ENCODE results near the gene CUTC.
"Not testable (repeated sequence)": the region's sequence is repeated elsewhere in the genome, so short reads cannot be mapped to it uniquely, and the experiment has no call there.

Gene CUTC, protein sequence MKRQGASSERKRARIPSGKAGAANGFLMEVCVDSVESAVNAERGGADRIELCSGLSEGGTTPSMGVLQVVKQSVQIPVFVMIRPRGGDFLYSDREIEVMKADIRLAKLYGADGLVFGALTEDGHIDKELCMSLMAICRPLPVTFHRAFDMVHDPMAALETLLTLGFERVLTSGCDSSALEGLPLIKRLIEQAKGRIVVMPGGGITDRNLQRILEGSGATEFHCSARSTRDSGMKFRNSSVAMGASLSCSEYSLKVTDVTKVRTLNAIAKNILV

DNA sequence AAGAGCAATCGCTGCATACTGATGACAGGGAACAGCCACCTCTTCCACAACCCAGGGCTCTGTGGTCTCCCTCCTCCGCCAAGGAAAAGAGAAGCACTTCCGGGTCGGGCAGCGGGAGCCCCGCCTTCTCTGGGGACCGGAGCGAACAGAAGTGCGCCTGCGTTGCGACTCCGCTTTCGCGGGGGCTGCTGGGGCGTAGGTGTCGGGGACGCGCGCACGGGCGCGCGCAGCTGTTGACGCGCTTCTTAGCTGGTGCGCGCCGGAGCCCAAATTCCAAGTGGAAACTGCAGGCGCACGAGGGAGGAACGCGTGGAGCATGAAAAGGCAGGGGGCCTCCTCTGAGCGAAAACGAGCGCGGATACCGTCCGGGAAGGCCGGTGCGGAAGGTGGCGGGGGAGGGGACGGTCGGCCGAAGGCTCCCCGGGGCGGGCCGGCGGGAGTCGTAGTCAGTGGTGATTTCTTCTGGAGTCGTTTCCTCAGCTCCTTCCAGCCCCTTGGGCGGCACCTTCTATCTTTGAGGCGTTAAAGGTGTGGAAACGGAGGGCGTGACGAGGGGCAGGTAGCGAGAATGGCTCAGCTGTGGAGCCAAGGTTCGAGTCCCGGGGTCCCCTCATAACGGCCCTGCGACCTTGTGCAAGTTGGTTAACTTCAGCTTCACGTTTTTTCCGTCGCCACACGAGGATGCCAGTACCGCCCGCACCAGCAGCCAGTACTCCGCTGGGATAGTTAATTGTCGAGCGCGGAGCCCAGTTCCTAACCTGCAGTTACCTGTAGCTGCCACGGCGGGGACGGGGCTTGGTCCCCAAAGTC lies at the start of gene CUTC, which contains the start of gene COX15:
CUTC (plus strand) TSS at position 202 of the 810 bp plus-strand sequence; CDS start at position 317, 115 bp downstream.
COX15 (minus strand) TSS at position 95 of the 810 bp plus-strand sequence; CDS start at position 17, 78 bp downstream.
- DNase-seq = peak; percentile 86

DNA sequence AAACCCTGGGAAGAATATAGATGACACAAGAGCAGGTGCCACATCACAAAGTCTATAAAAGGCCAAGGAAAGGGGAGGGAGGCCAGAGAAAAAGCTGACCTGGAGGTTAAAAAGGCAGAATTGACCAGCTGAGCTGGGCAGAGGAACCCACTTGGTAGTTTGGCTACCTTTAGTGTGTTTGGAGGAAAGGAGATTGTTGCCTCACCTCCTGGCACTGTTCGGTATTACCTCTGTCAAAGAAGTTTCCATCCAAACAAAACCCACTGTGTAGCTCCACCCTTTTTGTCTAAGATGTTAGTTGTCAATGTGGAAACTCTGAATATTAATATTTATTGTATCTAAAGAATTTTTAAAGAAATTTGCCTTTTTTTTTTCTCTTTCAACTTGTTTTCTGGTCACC lies 49.3 kb upstream of the CUTC start:
- DNase-seq = no peak

DNA sequence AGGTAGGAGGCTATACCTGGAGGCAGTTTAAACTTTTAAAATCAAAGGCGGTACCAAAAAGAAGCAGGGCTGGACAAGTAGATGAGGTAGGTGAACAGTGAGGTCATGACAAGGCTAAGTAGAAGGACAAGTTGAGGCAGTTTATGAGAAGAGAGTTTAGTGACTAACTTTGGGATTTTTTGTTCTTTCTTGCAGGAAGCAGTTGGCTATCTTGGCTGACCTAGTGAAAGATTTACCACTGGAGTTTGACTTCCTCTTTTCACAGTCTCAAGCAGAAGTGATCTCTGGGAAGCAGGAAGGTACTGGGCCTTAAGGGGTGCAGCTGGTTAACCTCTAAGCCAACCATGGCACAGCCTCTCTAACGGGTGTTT lies 46.5 kb upstream of the CUTC start:
- no peak for DNase-seq

DNA sequence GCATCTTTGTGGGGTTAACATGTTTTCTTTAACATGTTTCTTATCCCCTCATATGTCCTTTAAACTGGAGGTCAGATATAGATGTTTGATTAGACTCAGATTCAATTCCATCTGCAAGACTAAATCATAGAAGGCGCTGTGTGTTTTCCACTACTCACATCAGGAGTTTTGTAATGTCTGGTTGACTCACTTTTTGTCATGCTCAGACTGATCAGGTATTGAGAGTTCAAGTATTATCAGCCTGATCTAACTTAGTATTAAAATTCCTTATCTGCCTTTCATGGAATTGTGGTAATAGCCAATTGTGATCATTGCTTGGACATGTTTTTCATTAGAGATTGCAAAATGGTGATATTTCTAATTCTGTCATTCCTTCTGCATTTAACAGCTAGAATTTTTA lies 42.6 kb upstream of the CUTC start:
- no peak for DNase-seq

DNA sequence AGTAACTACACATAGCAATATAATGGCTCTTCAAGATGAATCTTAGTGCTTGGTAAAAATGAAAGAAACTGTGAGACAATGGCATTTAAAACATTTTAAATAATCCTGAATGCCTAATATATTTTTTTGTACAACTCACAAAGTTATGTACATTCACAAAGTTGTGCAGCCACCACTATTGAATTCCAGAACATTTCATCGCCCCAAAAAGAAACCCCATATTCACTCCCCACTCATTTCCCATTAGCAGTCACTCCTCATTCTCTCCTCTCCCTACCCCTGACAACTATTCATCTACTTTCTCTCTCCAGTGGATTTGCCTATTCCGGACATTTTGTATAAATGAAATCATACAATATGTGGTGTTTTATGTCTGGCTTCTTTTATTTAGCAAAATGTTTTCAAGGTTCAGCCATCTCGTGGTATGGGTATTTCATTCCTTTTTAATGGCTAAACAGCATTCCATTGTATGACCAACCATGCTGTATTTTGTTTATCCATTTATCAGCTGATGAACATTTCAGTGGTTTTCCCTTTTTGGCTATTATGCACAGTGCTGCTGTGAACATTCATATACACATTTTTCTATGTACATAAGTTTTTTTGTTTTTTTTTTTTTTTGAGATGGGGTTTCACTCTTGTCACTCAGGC lies 38.0 kb upstream of the CUTC start:
- no peak for DNase-seq

DNA sequence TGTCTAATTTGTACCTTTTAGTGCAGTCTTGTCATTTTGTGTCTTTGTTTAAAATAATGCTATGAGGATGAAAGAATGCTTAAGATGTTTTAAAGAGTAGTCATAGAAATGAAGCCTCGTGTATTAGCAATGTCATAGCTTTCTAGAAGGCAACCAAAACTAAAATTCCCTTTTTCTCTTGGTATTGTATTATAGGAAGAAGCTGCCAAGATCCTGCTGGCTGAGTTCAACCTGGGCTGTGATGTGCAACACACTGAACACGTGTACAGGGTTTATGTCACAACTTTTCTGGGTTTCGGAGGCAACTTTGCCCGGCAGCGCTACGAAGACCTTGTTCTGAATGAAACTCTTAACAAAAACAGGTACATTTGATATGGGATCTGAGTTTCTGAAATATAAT lies 36.3 kb upstream of the CUTC start:
- DNase-seq = no peak

DNA sequence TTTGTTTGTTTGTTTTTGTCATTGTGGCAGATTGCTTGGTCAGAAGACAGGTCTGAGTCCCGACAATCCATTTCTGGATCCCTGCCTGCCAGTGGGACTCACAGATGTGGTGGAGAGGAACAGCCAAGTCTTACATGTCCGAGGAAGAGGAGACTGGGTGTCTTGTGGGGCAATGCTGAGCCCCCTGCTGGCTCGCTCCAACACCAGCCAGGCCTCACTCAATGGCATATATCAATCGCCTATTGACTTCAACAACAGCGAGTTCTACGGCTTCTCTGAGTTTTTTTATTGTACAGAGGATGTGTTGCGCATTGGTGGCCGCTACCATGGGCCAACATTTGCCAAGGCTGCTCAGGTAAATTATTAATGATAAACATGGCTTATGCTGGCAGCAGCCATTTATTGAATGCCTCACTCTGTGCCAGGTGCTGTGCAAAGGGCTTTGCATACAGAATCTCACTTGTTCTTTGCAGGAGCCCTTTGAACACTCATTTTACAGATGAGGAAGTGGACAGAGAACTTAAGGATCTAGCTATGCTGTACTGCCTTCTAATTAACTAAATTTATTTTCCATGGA lies 33.4 kb upstream of the CUTC start:
- no peak for DNase-seq

DNA sequence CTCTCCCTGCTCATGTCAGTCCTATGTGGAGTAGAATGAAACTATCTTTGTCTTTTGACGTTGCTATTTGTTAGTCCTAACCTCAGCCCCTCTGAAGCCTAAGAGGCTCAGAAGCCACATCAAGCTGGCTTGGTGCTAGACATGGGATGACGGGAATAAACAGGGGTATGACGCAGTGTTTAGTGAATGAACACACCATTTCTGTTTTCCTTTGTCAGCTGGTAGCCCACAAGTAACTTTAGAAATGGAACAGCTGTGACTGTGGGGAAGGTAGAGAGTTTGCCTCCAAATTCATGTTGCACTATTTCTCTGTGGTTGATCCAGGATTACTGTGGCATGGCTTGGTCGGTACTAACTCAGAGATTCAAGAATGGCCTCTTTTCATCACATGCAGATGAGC lies 31.4 kb upstream of the CUTC start:
- DNase-seq = no peak

DNA sequence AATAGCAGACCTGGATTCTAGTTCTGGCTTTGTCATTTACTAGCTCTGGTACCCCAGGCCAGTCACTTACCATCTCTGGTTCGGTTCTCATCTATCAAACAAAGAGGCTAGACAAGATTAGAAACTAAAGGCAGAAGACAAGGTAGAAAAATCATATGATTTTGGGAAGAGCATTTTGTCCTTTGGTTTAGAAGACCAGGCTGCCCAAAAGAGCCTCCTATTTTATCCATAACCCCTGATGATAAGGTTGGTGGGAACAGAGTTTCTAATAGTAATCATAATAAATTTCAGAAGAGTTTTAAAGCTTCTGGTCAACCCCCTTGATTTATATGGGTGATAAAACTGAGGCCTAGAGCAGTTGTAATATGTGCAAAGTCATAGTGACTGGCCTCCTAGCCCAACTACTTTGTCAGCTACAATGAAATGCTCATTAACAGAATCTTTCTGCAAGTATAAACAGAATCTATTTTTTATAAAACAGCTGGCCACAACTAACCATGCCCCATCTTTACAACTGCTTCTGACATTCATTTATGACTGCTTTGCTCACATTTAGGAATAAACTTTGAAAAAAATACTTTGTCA lies 23.5 kb upstream of the CUTC start:
- no peak for DNase-seq

DNA sequence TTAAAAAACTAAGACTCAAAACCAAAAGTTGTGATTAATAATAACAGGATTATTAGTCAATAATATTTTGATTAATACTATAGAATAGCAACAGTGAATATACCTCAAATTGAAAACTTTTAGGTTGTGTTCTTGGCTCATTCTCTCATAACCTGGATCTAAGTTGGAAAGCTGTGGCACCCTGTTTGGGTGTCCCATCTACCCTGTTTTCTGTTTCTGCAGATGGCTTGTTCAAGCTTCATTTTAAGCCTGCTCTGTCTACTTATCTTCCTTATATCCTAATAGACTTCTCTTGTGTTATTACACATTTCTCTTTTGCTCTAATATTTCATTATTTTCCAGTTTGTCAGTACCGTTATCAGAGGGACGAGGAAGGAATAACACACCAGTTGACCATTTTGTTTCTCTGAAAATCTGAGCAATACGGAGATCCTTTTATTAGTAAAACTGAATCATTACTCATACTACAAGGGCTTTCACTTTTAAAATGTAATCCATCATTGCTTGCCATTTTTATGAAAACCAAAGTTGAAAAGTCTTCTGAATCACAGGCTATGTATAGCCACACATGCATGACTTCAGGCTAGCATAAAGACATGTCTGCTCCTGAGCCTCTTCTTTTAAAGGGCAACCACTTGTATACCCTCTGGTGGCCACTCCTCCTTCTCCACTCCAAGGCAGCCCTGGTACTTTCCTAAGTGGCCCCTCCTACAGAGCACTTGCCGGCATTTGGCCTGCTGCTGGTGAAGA lies 22.4 kb upstream of the CUTC start:
- no peak for DNase-seq

DNA sequence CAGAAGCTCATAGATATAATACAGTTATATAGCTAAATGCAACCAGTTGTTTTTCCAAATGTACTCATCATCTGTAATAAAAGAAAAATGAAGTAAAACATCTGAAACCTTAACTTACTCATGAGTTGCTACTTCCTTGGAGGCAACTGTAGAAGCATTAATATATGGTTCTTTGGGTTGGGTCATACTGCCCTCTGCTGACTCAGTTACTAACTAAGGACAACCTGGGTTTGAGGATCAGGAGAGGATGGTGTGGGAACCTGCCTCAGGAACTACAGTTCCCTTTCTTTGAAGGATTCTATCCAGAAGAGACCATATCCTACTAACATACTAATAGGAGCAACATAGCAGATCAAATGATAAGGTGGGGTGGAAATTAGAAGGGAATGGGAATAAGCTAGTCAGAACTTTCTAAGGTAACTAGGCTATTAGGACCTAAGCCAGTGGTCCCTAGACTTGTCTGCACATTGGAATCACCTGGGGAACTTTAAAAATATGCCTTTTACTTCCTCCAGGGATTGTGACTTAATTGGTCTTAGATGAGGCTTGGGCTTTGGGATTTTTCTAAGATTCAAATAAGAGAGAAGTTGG lies 20.8 kb upstream of the CUTC start:
- DNase-seq = no peak

DNA sequence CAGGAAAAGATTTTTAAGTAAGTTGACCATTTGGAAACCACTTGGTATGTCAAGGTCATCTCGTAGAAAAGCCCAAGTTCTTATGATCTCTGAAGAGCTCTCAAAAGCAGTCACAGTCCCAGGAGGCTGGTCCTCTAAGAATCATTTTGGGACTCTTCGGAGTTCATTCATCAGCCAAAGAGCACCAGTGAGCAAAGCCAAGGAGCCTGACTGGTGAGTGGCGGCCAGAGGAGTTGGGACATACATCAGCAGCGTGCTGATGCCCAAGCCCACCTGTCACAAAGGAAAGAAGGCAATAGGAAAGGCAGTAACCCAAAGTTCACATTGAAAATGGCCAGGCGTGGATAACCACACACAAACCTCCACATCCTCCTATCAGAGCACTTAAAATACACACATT lies 17.6 kb upstream of the CUTC start:
- DNase-seq = no peak

DNA sequence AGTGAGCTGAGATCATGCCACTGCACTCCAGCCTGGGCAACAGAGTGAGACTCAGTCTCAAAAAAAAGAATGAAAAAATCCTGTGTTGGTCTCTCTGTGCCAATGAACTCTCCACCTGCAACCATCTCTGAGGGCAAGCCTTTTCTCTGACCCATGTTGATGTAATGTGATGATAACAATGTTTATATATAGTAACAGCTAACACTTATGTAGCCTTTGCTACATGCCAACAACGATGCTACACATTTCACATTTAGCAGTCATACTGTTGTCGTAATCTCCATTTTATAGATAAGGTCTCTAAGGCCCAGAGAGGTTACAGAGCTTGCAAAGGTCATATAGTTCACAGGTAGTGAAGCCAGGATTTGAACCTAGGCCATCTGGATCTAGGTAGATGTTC lies 11.6 kb upstream of the CUTC start:
- DNase-seq = no peak

DNA sequence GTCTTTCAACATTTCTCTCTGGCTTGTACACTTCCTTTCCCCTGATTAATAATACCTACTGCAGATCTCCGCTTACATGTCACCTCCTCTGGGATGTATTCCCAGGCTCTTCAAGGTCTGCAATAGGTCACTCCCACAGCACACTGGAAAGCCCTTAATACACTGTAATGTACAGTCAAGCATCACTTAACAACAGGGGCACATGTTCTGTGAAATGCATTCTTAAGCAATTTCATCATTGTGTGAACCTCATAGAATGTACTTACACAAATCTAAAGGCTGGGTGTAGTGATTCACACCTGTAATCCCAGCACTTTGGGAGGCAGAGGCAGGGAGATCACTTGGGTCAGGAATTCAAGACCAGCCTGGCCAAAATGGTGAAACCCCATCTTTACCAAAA lies 2.0 kb upstream of the CUTC start:
- DNase-seq = no peak

DNA sequence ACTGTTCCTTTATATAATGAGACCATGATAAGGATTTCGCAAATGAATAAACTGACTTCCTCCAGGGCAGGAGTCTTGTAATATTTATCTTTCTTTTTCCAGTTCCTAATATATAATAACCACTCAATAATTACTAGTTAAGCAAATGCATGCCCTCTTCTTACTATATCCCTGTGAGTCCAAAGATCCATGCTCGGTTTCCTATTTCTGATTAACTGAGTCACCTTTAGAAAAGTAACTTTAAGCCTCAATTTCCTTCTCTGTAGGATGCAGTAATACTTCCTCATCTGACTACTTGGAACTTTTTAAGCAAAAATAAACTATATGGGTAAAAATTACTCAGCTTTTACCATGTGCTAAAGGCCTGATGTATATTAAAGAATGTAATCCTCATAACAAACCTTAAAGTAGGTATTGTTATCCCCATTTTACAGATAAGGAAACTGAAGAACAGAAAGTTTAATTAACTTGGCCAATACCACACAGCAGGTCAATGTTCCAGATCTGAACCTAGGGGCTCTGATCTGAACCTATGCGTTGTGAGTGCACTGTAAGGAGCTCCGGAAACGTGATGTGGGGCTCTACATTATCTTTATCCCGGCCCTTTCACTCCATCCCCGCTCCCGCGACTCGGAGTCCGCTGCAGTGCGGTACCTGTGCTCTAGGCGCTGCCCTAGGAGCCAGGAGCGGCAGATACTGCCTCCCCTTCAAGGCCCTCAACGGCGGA lies 565 bp upstream of the CUTC start:
- no peak for DNase-seq

DNA sequence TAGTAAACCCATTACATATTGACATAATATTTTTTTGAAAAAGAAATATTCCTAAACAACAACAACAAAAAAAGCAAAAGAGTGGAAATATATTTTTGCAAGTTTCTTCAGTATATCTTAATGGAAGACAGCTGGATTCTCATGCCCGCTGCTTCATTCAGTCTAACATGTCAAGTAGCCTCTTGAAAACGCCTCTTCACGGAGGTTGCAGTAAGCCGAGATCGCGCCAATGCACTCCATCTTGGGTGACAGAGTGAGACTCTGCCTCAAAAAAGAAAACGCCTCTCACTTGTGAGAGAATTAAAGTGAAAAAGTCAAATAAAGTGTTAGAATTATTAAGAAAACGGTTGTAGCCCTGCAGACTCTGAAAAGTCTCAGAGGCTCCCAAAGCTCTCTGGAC lies 1.3 kb downstream of the CUTC start:
- DNase-seq = no peak

DNA sequence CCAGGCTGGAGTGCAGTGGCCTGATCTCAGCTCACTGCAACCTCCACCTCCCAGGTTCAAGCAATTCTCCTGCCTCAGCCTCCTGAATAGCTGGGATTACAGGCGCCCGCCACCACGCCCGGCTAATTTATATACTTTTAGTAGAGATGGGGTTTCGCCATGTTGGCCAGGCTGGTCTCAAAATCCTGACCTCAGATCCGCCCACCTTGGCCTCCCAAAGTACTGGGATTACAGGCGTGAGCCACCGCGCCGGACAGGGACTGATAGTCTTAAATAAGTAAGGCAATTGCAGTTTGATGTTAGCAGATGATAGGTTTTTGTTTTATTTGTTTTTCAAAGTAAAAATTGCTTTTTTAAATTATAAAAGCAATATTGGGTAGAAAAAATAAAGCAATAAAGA lies 2.1 kb downstream of the CUTC start:
- DNase-seq = not testable (repeated sequence)

DNA sequence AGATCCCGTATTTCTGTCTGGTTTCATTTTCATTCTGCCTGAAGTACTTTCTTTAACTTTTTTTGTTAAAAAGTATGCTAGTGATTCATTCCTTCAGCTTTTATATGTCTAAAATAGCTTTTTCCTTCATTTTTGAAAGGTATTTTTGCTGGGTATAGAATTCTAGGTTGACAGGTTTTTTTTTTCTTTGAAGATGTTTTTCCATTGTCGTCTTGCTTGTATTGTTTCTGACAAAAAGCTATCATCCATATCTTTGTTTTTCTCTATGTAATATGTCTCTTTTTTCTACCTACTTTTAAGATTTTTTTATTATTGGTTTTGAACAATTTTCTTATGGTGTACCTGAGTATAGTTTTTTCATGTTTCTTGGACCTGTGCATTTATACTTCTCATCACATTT lies 8.2 kb downstream of the CUTC start:
- DNase-seq = no peak

DNA sequence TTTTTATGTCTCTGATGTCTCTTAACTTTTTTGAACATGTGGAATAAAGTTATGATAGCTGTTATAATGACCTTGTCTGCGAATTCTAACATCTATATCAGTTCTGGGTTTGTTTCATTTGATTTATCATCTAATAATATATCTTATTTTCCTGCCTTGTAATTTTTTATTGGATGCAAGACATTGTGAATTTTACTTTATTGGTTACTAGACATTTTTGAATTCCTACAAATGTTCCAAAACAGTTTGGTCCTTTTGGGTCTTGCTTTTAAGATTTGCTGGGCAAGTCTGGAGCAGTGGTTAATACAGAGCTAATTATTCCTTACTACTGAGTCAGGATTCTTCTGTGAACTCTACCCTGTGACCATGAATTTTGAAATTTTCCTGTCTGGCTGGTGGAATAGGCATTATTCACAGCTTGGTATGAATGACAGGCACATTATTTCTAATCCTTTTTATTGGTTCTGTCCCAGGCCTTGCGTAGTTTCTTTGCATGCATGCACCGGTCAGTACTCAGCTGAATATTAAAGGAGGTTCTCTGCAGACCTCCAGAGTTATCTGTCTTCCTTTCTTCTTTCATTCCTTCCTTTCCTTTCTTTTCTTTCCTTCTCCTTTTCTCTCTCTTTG lies 9.0 kb downstream of the CUTC start:
- DNase-seq = no peak

DNA sequence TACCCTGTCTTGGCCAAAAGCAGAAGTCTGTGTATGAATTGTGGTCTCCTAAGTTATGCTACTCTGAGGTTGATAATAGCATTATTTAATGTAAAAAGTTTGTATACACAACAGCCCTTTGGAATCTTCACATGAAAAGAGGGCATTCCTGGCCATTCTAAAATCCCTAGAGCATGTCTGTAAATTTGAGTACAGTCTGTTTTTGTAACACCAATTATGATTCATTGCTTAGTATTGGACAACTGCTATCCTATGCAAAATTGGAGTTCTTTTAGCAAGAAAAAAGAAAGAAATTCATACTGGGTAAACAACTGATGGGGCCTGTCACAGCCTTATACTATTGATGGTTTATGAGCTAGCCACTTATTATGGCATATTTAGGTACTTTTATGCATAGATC lies 10.2 kb downstream of the CUTC start:
- DNase-seq = no peak

DNA sequence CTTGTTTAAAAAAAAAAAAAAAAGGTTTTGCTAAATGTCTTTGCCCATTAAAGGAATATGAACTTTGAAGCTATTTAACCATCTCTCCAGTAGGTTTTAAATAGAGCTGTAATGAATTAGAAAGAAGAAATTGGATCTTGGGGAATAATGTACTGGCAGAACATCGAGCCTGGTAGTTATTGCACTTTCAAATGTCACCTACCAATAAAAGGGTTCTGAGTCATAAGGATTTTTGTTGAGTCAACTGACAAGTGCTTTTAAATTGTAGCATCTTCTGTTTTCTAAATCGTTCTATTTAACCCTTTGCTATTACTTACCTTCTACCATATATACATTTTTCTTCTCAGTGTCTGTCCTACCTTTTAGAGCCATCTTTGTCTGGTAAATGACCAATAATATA lies 10.7 kb downstream of the CUTC start:
- DNase-seq = no peak

Data from SHP77 treated with DMSO at 0.1 percent for 48 hours (cell line).